Kidney glomerular epithelial cell (primary cell): ENCODE measurements around the gene OR8D2.
"Not testable (repeated sequence)": the region's sequence is repeated elsewhere in the genome, so short reads cannot be mapped to it uniquely, and the experiment has no call there.

ENCODE experiments used
- DNase-seq: peaks from one replicate; lab custom pipeline; 2025; lab: John Stamatoyannopoulos, UW

The OR8D2 gene

GRCh38 chr11:124285610-124286344 lies 34.2 kb downstream of the OR8D2 start:
- no peak for DNase-seq

- DNase-seq: no peak
These were observed 41.7 kb downstream of the OR8D2 start for GRCh38 chr11:124278261-124278660.

GRCh38 chr11:124277804-124278203 lies 42.2 kb downstream of the OR8D2 start:
- no peak for DNase-seq

GRCh38 chr11:124277207-124277606 lies 42.8 kb downstream of the OR8D2 start:
- no peak for DNase-seq

GRCh38 chr11:124276081-124276480 lies 43.9 kb downstream of the OR8D2 start:
- no peak for DNase-seq

GRCh38 chr11:124274000-124274399 lies 46.0 kb downstream of the OR8D2 start:
- DNase-seq: no peak

GRCh38 chr11:124270886-124271285 lies 49.1 kb downstream of the OR8D2 start:
- DNase-seq: not testable (repeated sequence)
